Effector CD4-positive, alpha-beta T cell (primary cell): Measurements from ENCODE around the gene ANKRD31.
"Not testable (repeated sequence)": the region's sequence is repeated elsewhere in the genome, so short reads cannot be mapped to it uniquely, and the experiment has no call there.

ENCODE experiments used
- DNase-seq: peaks from one replicate; pipeline ENCODE4 v3.0.0-alpha.2; 2020
- total RNA-seq: gene quantifications from one replicate; lab custom pipeline; 2026; lab: John Stamatoyannopoulos, UW

Gene ANKRD31
- 6.6 reads per million, percentile 24 among the genes with 10 or more reads in this experiment for total RNA-seq

- peak; percentile 85 for DNase-seq
Observed at GRCh38 chr5:75236322-75237316, at the start of gene ANKRD31. Gene ANKRD31, minus strand, starts transcription at chr5:75236878. Its CDS starts 192 bp downstream, at chr5:75236686.

GRCh38 chr5:75286211-75286773 is 49.6 kb upstream of the ANKRD31 start:
- no peak for DNase-seq

GRCh38 chr5:75282581-75282980 is 45.9 kb upstream of the ANKRD31 start:
- DNase-seq: no peak

- DNase-seq: no peak
Observed at GRCh38 chr5:75281716-75282465, 45.2 kb upstream of the ANKRD31 start.

- no peak for DNase-seq
Observed at GRCh38 chr5:75279321-75279720, 42.6 kb upstream of the ANKRD31 start.

- no peak for DNase-seq
Observed at GRCh38 chr5:75277463-75277862, 40.8 kb upstream of the ANKRD31 start.

- DNase-seq: no peak
Observed at GRCh38 chr5:75275756-75276155, 39.1 kb upstream of the ANKRD31 start.

- DNase-seq: no peak
Observed at GRCh38 chr5:75275147-75275546, 38.5 kb upstream of the ANKRD31 start.

- DNase-seq: no peak
Observed at GRCh38 chr5:75274486-75274885, 37.8 kb upstream of the ANKRD31 start.

GRCh38 chr5:75270605-75271004 is 33.9 kb upstream of the ANKRD31 start:
- not testable (repeated sequence) for DNase-seq

- no peak for DNase-seq
Observed at GRCh38 chr5:75265731-75266130, 29.1 kb upstream of the ANKRD31 start.

- no peak for DNase-seq
Observed at GRCh38 chr5:75262271-75262670, 25.6 kb upstream of the ANKRD31 start.

GRCh38 chr5:75260708-75261107 is 24.0 kb upstream of the ANKRD31 start:
- DNase-seq: no peak

- DNase-seq: not testable (repeated sequence)
Observed at GRCh38 chr5:75250452-75250851, 13.8 kb upstream of the ANKRD31 start.

GRCh38 chr5:75245023-75245422 is 8.3 kb upstream of the ANKRD31 start:
- no peak for DNase-seq

- DNase-seq: no peak
Observed at GRCh38 chr5:75243510-75243909, 6.8 kb upstream of the ANKRD31 start.

- DNase-seq: no peak
Observed at GRCh38 chr5:75243100-75243499, 6.4 kb upstream of the ANKRD31 start.

- DNase-seq: no peak
Observed at GRCh38 chr5:75242067-75242466, 5.4 kb upstream of the ANKRD31 start.

- no peak for DNase-seq
Observed at GRCh38 chr5:75239681-75240080, 3.0 kb upstream of the ANKRD31 start.

GRCh38 chr5:75235711-75236110 is 967 bp downstream of the ANKRD31 start:
- DNase-seq: no peak

GRCh38 chr5:75234251-75234650 is 2.4 kb downstream of the ANKRD31 start:
- DNase-seq: no peak

GRCh38 chr5:75226916-75227315 is 9.8 kb downstream of the ANKRD31 start:
- no peak for DNase-seq

GRCh38 chr5:75225506-75225905 is 11.2 kb downstream of the ANKRD31 start:
- DNase-seq: no peak
